Measurements from ENCODE around the gene GJC1. TPM values are rescaled to one million over a fixed set of nuclear protein-coding genes. Genes with fewer than 3 reads are reported as not detected.
A peak's percentile ranks its signal among the peaks of the same experiment; 100 is the strongest.

Gene GJC1
- 9.9 TPM for total RNA-seq

DNA sequence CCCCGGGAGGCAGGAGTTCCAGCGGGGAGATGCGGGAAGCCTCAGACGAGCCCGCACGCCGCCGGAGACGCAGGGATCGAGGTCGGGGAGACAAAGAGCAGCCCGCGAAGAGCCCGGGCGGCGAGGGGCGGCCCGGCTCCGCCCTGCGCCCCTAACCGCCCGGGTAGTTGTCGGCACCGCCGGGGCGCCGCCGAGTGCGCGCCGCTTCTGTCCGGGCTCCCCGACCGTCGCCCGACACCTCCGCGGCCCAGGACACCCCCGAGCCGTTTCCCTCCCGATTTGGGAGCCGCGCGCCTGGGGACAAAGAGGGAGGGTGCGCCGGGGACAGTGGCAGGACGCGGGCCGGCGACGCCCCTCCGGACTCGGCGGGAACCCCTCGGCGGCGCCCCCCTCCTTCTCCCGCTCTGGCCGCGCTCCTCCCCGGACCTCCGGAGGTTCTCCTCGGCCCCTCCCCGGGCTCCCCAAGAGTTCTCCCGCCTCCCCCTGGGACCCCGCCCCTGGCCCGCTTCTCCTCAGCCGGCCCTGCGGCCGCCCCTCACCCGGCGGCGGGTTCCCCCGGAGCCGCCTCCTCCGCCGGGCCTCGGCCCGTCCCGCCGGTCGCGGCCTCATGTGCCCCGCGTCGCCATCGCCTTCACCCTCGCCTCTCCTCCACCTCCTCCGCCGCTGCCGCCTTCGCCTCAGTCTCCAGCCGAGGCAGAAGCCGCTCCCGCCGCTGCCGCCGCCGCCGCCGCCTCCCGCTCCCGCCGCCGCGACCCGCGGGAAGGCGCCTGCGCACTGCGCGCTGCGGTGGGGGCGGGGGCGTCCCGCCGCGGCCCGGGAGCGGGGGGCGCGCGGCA is at the start of gene GJC1:
TSS of gene GJC1 (minus strand) at position 765 of the 836 bp plus-strand sequence. CDS start 24,470 bp downstream, outside the sequence.
- intact Hi-C loops (cut with DNase I) = loop anchor here (2.0 to 5.0 kb wide), 2 partner anchors 38 to 51 kb away; no protein-coding TSS in a partner anchor
- H3K4me1 ChIP-seq = peaks cover 2 to 4% of the 10 kb centered on the region in 2 donors
- H3K4me3 ChIP-seq = peak within 1 kb of the TSS; percentile 79 to 86
- H3K27ac ChIP-seq = peak within 1 kb of the TSS; percentile 62 to 85
- H3K36me3 ChIP-seq = no peaks in the 10 kb centered on the region
- TF ChIP-seq, protein P1, sequence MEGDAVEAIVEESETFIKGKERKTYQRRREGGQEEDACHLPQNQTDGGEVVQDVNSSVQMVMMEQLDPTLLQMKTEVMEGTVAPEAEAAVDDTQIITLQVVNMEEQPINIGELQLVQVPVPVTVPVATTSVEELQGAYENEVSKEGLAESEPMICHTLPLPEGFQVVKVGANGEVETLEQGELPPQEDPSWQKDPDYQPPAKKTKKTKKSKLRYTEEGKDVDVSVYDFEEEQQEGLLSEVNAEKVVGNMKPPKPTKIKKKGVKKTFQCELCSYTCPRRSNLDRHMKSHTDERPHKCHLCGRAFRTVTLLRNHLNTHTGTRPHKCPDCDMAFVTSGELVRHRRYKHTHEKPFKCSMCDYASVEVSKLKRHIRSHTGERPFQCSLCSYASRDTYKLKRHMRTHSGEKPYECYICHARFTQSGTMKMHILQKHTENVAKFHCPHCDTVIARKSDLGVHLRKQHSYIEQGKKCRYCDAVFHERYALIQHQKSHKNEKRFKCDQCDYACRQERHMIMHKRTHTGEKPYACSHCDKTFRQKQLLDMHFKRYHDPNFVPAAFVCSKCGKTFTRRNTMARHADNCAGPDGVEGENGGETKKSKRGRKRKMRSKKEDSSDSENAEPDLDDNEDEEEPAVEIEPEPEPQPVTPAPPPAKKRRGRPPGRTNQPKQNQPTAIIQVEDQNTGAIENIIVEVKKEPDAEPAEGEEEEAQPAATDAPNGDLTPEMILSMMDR (IDR thresholded peaks at IDR 0.05) = no peak
- H3K27me3 ChIP-seq = peaks cover 7% of the 10 kb centered on the region
- no peaks in the 10 kb centered on the region for H3K9me3 ChIP-seq
- no peak for DNase-seq (ENCODE audit: low spot score in 2 of 2)

DNA sequence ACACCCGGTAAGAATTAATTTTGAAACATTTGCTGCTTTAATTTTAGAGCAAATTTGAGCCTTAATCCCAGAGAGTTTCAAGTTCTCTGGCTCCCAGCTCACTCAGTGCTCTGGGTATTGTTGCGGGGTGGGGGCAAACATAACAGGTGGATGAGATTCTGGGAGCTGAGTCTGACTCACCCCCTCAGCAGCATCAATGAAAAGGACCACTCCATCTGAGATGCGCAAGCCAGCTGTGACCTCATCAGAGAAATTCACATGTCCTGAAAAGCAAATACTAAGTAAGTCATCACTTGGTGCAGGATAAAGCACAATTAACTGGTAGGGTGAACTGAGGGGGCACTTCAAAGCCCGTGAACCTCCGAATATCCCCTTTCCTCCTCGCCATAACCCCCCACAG is 49.3 kb upstream of the GJC1 start:
- H3K27ac ChIP-seq = no peak overlapping the region
- no peak for DNase-seq (ENCODE audit: low spot score in 2 of 2)
- intact Hi-C loops (cut with DNase I) = no loop called here
- no peak overlapping the region for H3K4me3 ChIP-seq
- no peaks in the 10 kb centered on the region for H3K9me3 ChIP-seq
- TF ChIP-seq, protein P1 (IDR thresholded peaks at IDR 0.05) = no peak
- H3K27me3 ChIP-seq = no peaks in the 10 kb centered on the region
- no peaks in the 10 kb centered on the region for H3K4me1 ChIP-seq
- H3K36me3 ChIP-seq = peaks cover 74 to 86% of the 10 kb centered on the region in 2 donors

DNA sequence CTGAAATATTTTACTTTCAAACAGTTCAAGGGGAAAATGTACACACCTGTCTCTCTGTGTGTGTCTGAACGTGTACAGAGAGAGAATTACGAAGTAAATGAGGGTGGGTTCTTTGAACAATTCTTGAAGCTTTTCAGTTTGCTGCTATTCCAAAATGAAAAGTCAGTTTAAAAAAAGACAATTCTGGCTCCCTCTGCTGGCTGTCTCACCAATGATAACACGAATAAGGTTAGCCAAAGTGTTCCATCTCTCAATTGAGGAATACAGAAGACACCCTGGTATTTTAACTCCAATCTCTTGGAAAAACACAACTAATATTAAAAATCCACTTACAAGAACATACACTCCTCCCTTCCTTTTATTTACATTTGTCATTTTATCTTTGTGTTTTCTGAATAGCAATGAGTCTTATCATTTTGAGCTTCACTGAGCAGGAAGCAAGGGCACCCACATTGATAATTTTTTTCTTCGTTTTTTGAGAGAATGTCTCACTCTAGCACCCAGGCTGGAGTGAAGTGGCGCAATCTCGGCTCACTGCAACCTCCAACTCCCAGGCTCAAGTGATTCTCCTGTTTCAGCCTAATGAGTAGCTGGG is 48.6 kb upstream of the GJC1 start:
- TF ChIP-seq, protein P1 (IDR thresholded peaks at IDR 0.05) = peak; percentile 21 to 63 (median 29)
- H3K27me3 ChIP-seq = no peaks in the 10 kb centered on the region
- no peaks in the 10 kb centered on the region for H3K4me1 ChIP-seq
- H3K36me3 ChIP-seq = peaks cover 72 to 84% of the 10 kb centered on the region in 2 donors
- DNase-seq (ENCODE audit: low spot score in 2 of 2) = no peak
- no peak overlapping the region for H3K4me3 ChIP-seq
- H3K27ac ChIP-seq = no peak overlapping the region
- intact Hi-C loops (cut with DNase I) = loop anchor here (1.0 kb wide), 1 partner anchor 104 kb away; no protein-coding TSS in a partner anchor
- no peaks in the 10 kb centered on the region for H3K9me3 ChIP-seq

DNA sequence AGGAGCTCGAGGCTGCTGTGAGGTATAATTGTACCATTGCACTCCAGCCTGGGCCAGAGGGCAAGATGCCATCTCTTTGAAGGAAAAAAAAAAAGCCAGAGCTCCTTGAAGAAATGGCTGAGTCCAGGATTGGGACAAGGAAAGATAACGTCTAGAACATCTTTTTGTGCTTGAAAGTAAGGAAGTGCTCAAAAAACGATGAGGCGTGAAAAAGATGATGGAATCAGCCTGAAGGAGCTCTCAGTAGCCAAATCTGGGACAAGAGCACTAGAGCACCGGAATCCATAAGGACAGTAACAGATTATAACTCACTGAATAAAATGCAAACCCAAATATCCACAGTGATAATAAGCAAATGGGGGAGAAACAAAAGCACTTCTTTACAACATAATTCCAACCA is 47.0 kb upstream of the GJC1 start:
- intact Hi-C loops (cut with DNase I) = no loop called here
- Histone ChIP-seq H3K4me3 (no peak overlapping the region), H3K4me1 (peaks cover 0 to 3% of the 10 kb centered on the region in 2 donors), H3K36me3 (peaks cover 56 to 75% of the 10 kb centered on the region in 2 donors), H3K27me3 (no peaks in the 10 kb centered on the region), H3K27ac (no peak overlapping the region), H3K9me3 (no peaks in the 10 kb centered on the region)
- TF ChIP-seq, protein P1 (IDR thresholded peaks at IDR 0.05) = no peak
- no peak for DNase-seq (ENCODE audit: low spot score in 2 of 2)

DNA sequence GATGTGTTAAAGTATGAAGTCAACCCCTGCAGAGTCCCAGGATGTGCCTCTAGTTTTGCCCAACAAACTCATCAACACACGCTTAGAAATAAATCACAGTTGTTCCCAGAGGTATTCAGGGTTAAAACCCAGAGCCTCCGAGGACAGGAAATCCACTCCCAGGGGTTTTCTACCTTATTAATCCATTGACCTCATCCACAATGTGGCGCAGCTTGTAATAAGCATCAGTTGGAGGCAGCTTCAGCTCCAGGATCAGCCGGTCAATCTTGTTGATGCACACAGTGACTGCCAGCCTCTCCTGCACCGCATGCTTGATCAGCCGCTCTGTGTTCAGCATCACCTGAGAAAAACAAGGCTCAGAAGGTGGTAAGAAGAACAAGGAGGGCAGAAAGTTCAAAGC is 45.7 kb upstream of the GJC1 start:
- TF ChIP-seq, protein P1 (IDR thresholded peaks at IDR 0.05) = no peak
- no peak overlapping the region for H3K27ac ChIP-seq
- H3K4me3 ChIP-seq = no peak overlapping the region
- no peaks in the 10 kb centered on the region for H3K9me3 ChIP-seq
- DNase-seq (ENCODE audit: low spot score in 2 of 2) = no peak
- H3K4me1 ChIP-seq = peaks cover 3% of the 10 kb centered on the region in 2 donors
- intact Hi-C loops (cut with DNase I) = no loop called here
- H3K27me3 ChIP-seq = no peaks in the 10 kb centered on the region
- peaks cover 55 to 75% of the 10 kb centered on the region in 2 donors for H3K36me3 ChIP-seq
